Measurements from ENCODE around the gene CRYBA2. TPM values are rescaled to one million over a fixed set of nuclear protein-coding genes. Genes with fewer than 3 reads are reported as not detected.

The CRYBA2 gene
- total RNA-seq, 1 donor, result not detected

- no peak for TF ChIP-seq CTCF (IDR thresholded peaks at IDR 0.05; ENCODE audit: extremely low read depth, low read depth, low read length)
- no peaks in the 10 kb centered on the region for H3K9me3 ChIP-seq (ENCODE audit: low read depth, low read length)
- no peaks in the 10 kb centered on the region for H3K79me2 ChIP-seq (ENCODE audit: insufficient read depth, low read length)
- H3K4me2 ChIP-seq (ENCODE audit: insufficient read depth, low read length), result no peak overlapping the region
- peaks cover 93% of the 10 kb centered on the region for H3K27me3 ChIP-seq (ENCODE audit: insufficient read depth, low read length)
- no peak overlapping the region for H3K27ac ChIP-seq (ENCODE audit: low read depth, low read length)
- H3K4me1 ChIP-seq (ENCODE audit: insufficient read depth, low read length), result no peaks in the 10 kb centered on the region
- peaks cover 3% of the 10 kb centered on the region for H4K20me1 ChIP-seq (ENCODE audit: insufficient read depth, low read length)
- H3K4me3 ChIP-seq (ENCODE audit: insufficient read depth, low read length), result no peak overlapping the region
- peak; percentile 82 for DNase-seq (ENCODE audit: insufficient read length, low spot score, missing footprints)
- H3K36me3 ChIP-seq (ENCODE audit: insufficient read depth, low read length), result no peaks in the 10 kb centered on the region
- H2AFZ ChIP-seq (ENCODE audit: low read length), result no peak overlapping the region
These were observed 7.7 kb downstream of the CRYBA2 start for GRCh38 chr2:218985325-218986091.

GRCh38 chr2:218985021-218985324 is 8.2 kb downstream of the CRYBA2 start, which contains the start of gene FEV:
Gene FEV, minus strand, starts transcription at chr2:218985184. Its CDS starts 109 bp downstream, at chr2:218985075.
- no peak for TF ChIP-seq CTCF (IDR thresholded peaks at IDR 0.05; ENCODE audit: extremely low read depth, low read depth, low read length)
- H3K4me3 ChIP-seq (ENCODE audit: insufficient read depth, low read length), result no peak within 1 kb of the TSS
- peaks cover 3% of the 10 kb centered on the region for H4K20me1 ChIP-seq (ENCODE audit: insufficient read depth, low read length)
- peak; percentile 47 for DNase-seq (ENCODE audit: insufficient read length, low spot score, missing footprints)
- H2AFZ ChIP-seq (ENCODE audit: low read length), result no peak within 1 kb of the TSS
- no peak within 1 kb of the TSS for H3K4me2 ChIP-seq (ENCODE audit: insufficient read depth, low read length)
- no peaks in the 10 kb centered on the region for H3K4me1 ChIP-seq (ENCODE audit: insufficient read depth, low read length)
- H3K79me2 ChIP-seq (ENCODE audit: insufficient read depth, low read length), result no peaks in the 10 kb centered on the region
- peaks cover 88% of the 10 kb centered on the region for H3K27me3 ChIP-seq (ENCODE audit: insufficient read depth, low read length)
- no peak within 1 kb of the TSS for H3K27ac ChIP-seq (ENCODE audit: low read depth, low read length)
- no peaks in the 10 kb centered on the region for H3K36me3 ChIP-seq (ENCODE audit: insufficient read depth, low read length)
- no peaks in the 10 kb centered on the region for H3K9me3 ChIP-seq (ENCODE audit: low read depth, low read length)

GRCh38 chr2:218984239-218985020 is 8.8 kb downstream of the CRYBA2 start:
- Histone ChIP-seq H3K4me2 (ENCODE audit: insufficient read depth, low read length) (no peak overlapping the region), H3K36me3 (ENCODE audit: insufficient read depth, low read length) (no peaks in the 10 kb centered on the region), H3K4me3 (ENCODE audit: insufficient read depth, low read length) (no peak overlapping the region), H4K20me1 (ENCODE audit: insufficient read depth, low read length) (peaks cover 3% of the 10 kb centered on the region), H3K79me2 (ENCODE audit: insufficient read depth, low read length) (no peaks in the 10 kb centered on the region), H3K9me3 (ENCODE audit: low read depth, low read length) (no peaks in the 10 kb centered on the region), H3K27ac (ENCODE audit: low read depth, low read length) (no peak overlapping the region), H2AFZ (ENCODE audit: low read length) (no peak overlapping the region), H3K4me1 (ENCODE audit: insufficient read depth, low read length) (no peaks in the 10 kb centered on the region), H3K27me3 (ENCODE audit: insufficient read depth, low read length) (peaks cover 84% of the 10 kb centered on the region)
- DNase-seq (ENCODE audit: insufficient read length, low spot score, missing footprints), result peak; percentile 88
- TF ChIP-seq CTCF (IDR thresholded peaks at IDR 0.05; ENCODE audit: extremely low read depth, low read depth, low read length), result no peak

GRCh38 chr2:218983934-218984238 is 9.3 kb downstream of the CRYBA2 start:
- no peak overlapping the region for H2AFZ ChIP-seq (ENCODE audit: low read length)
- peaks cover 79% of the 10 kb centered on the region for H3K27me3 ChIP-seq (ENCODE audit: insufficient read depth, low read length)
- DNase-seq (ENCODE audit: insufficient read length, low spot score, missing footprints), result no peak
- no peak overlapping the region for H3K4me3 ChIP-seq (ENCODE audit: insufficient read depth, low read length)
- no peaks in the 10 kb centered on the region for H3K9me3 ChIP-seq (ENCODE audit: low read depth, low read length)
- H3K27ac ChIP-seq (ENCODE audit: low read depth, low read length), result no peak overlapping the region
- H4K20me1 ChIP-seq (ENCODE audit: insufficient read depth, low read length), result peaks cover 3% of the 10 kb centered on the region
- H3K4me1 ChIP-seq (ENCODE audit: insufficient read depth, low read length), result no peaks in the 10 kb centered on the region
- no peak overlapping the region for H3K4me2 ChIP-seq (ENCODE audit: insufficient read depth, low read length)
- H3K36me3 ChIP-seq (ENCODE audit: insufficient read depth, low read length), result no peaks in the 10 kb centered on the region
- H3K79me2 ChIP-seq (ENCODE audit: insufficient read depth, low read length), result no peaks in the 10 kb centered on the region
- TF ChIP-seq CTCF (IDR thresholded peaks at IDR 0.05; ENCODE audit: extremely low read depth, low read depth, low read length), result no peak
